Neural cell (in vitro differentiated cells): ENCODE data around the gene PDIA4. TPM values are rescaled to one million over a fixed set of nuclear protein-coding genes. Genes with fewer than 3 reads are reported as not detected.

Experiments
- H2AFZ ChIP-seq: fragments of 200-600, 300-800 bp; sonication (generic), shearing (Covaris generic); 2 replicates; pipeline ENCODE4 v1.6.0; 2014; ENCODE audit warnings: low read depth, mild to moderate bottlenecking, antibody characterized with exemption, low read length, moderate library complexity
- H3F3A ChIP-seq: fragments of 200-600 bp; shearing (Covaris generic); 2 replicates; pipeline ENCODE4 v1.6.1; 2016; ENCODE audit warnings: mild to moderate bottlenecking, moderate library complexity, mixed read lengths, antibody characterized with exemption, low read length; ENCODE audit not compliant: insufficient read depth, poor library complexity, severe bottlenecking
- H3K27ac ChIP-seq: fragments of 200-600, 300-800 bp; sonication (generic), shearing (Covaris generic); 2 replicates; pipeline ENCODE4 v1.5.1; 2014; ENCODE audit warnings: mild to moderate bottlenecking, low read length, moderate library complexity
- H3K27me3 ChIP-seq: fragments of 300-800, 200-600 bp; sonication (generic), shearing (Covaris generic); 2 replicates; pipeline ENCODE4 v1.6.0; 2014; ENCODE audit warnings: mild to moderate bottlenecking, low read depth, low read length, moderate library complexity; ENCODE audit not compliant: insufficient read depth
- H3K36me3 ChIP-seq: fragments of 300-800, 200-600 bp; sonication (generic), shearing (Covaris generic); 2 replicates; pipeline ENCODE4 v1.5.1; 2014; ENCODE audit warnings: mild to moderate bottlenecking, antibody characterized with exemption, low read length, moderate library complexity; ENCODE audit not compliant: insufficient read depth
- H3K4me2 ChIP-seq: fragments of 300-800, 200-600 bp; sonication (generic), shearing (Covaris generic); 2 replicates; pipeline ENCODE4 v1.6.0; 2014; ENCODE audit warnings: mild to moderate bottlenecking, low read length
- H3K4me3 ChIP-seq: fragments of 300-800, 200-600 bp; sonication (generic), shearing (Covaris generic); 2 replicates; pipeline ENCODE4 v1.5.1; 2014; ENCODE audit warnings: mild to moderate bottlenecking, low read length, moderate library complexity
- H3K79me2 ChIP-seq: fragments of 200-600 bp; shearing (Covaris generic); replicated peaks from 2 replicates; pipeline ENCODE4 v1.6.0; 2014; ENCODE audit warnings: mild to moderate bottlenecking, low read length, moderate library complexity; ENCODE audit not compliant: insufficient read depth
- H3K9ac ChIP-seq: fragments of 300-800, 200-600 bp; sonication (generic), shearing (Covaris generic); 2 replicates; pipeline ENCODE4 v1.6.1; 2016; ENCODE audit warnings: mild to moderate bottlenecking, low read length, mixed read lengths
- H3K9me2 ChIP-seq: fragments of 200-600 bp; shearing (Covaris generic); 2 replicates; pipeline ENCODE4 v1.6.1; 2016; ENCODE audit warnings: mild to moderate bottlenecking, low read length, mixed read lengths; ENCODE audit not compliant: insufficient read depth
- H3K9me3 ChIP-seq: fragments of 200-600, 300-800 bp; sonication (generic), shearing (Covaris generic); 2 replicates; pipeline ENCODE4 v1.6.1; 2016; ENCODE audit warnings: mild to moderate bottlenecking, mixed run types, low read length, moderate library complexity, mixed read lengths
- H4K20me1 ChIP-seq: fragments of 200-600 bp; shearing (Covaris generic); 2 replicates; pipeline ENCODE4 v1.6.1; 2016; ENCODE audit warnings: mild to moderate bottlenecking, mixed run types; ENCODE audit not compliant: insufficient read depth
- EP300 ChIP-seq: fragments of 450-650 bp; conservative IDR thresholded peaks from 2 replicates; pipeline ENCODE4 v1.6.1; 2014; ENCODE audit warnings: antibody characterized with exemption, mild to moderate bottlenecking, moderate library complexity; ENCODE audit not compliant: poor library complexity, severe bottlenecking
- EZH2 ChIP-seq: fragments of 200-600, 300-800 bp; shearing (Covaris generic), sonication (generic); IDR thresholded peaks from 2 replicates; pipeline ENCODE4 v1.6.1; 2014; ENCODE audit warnings: antibody characterized with exemption, low read length, borderline replicate concordance, mild to moderate bottlenecking; ENCODE audit not compliant: insufficient read depth, poor library complexity, severe bottlenecking
- MXI1 ChIP-seq: fragments of 450-650 bp; conservative IDR thresholded peaks from 2 replicates; pipeline ENCODE4 v1.6.1; 2014; ENCODE audit warnings: antibody characterized with exemption, mild to moderate bottlenecking; ENCODE audit not compliant: poor library complexity, severe bottlenecking
- POLR2AphosphoS5 ChIP-seq: IDR thresholded peaks from 2 replicates; pipeline ENCODE4 v1.6.1; 2012
- RAD21 ChIP-seq: fragments of 450-650 bp; conservative IDR thresholded peaks from 2 replicates; pipeline ENCODE4 v1.6.1; 2014; ENCODE audit warnings: antibody characterized with exemption, mild to moderate bottlenecking, moderate library complexity
- REST ChIP-seq: IDR thresholded peaks from 2 replicates; pipeline ENCODE4 v1.6.1; 2012; ENCODE audit warnings: borderline replicate concordance
- SMC3 ChIP-seq: fragments of 450-650 bp; conservative IDR thresholded peaks from 2 replicates; pipeline ENCODE4 v1.6.1; 2014; ENCODE audit warnings: antibody characterized with exemption, mild to moderate bottlenecking, moderate library complexity; ENCODE audit not compliant: poor library complexity
- TAF1 ChIP-seq: IDR thresholded peaks from 2 replicates; pipeline ENCODE4 v1.6.1; 2012; ENCODE audit warnings: low read depth
- polyA plus RNA-seq: library from polyadenylated mRNA; depleted of rRNA; stranded (reverse); fragments of >200 nt; gene quantifications from 2 replicates; pipeline ENCODE4 v1.2.3, GENCODE V29; 2014

The PDIA4 gene
- polyA plus RNA-seq, 1 donor from 2014 or later: 41.8 TPM

GRCh38 chr7:148975896-148976295 lies 52.4 kb downstream of the PDIA4 start:
- Histone ChIP-seq H3K4me2 (no peak overlapping the region), H3K4me3 (no peak overlapping the region), H3K27ac (no peak overlapping the region), H3K9me3 (no peaks in the 10 kb centered on the region), H4K20me1 (no peaks in the 10 kb centered on the region), H3K36me3 (no peaks in the 10 kb centered on the region), H3K9ac (no peak overlapping the region), H3F3A (no peaks in the 10 kb centered on the region), H3K79me2 (no peaks in the 10 kb centered on the region), H2AFZ (no peak overlapping the region), H3K27me3 (no peaks in the 10 kb centered on the region), H3K9me2 (no peaks in the 10 kb centered on the region)
- TF ChIP-seq POLR2AphosphoS5: no peak

- no peak overlapping the region for H3K27ac ChIP-seq
- no peak overlapping the region for H3K4me3 ChIP-seq
- H3K79me2 ChIP-seq: no peaks in the 10 kb centered on the region
- no peaks in the 10 kb centered on the region for H4K20me1 ChIP-seq
- H3F3A ChIP-seq: no peaks in the 10 kb centered on the region
- H3K9me3 ChIP-seq: no peaks in the 10 kb centered on the region
- no peaks in the 10 kb centered on the region for H3K9me2 ChIP-seq
- H2AFZ ChIP-seq: no peak overlapping the region
- H3K27me3 ChIP-seq: no peaks in the 10 kb centered on the region
- H3K4me2 ChIP-seq: no peak overlapping the region
- no peak for TF ChIP-seq EZH2
- TF ChIP-seq POLR2AphosphoS5: no peak
- TF ChIP-seq MXI1: no peak
- no peak for TF ChIP-seq RAD21
- TF ChIP-seq REST: no peak
- no peak for TF ChIP-seq EP300
- TF ChIP-seq TAF1: no peak
- no peak for TF ChIP-seq SMC3
- no peaks in the 10 kb centered on the region for H3K36me3 ChIP-seq
- no peak overlapping the region for H3K9ac ChIP-seq
These were observed 55.0 kb downstream of the PDIA4 start for GRCh38 chr7:148973256-148973655.

GRCh38 chr7:148972375-148972774 lies 55.9 kb downstream of the PDIA4 start:
- no peaks in the 10 kb centered on the region for H4K20me1 ChIP-seq
- H3K4me2 ChIP-seq: no peak overlapping the region
- TF ChIP-seq RAD21 (no peak), TAF1 (no peak), EP300 (no peak), SMC3 (no peak)
- no peaks in the 10 kb centered on the region for H3K9me3 ChIP-seq
- H3K9ac ChIP-seq: no peak overlapping the region
- H3K9me2 ChIP-seq: no peaks in the 10 kb centered on the region
- no peaks in the 10 kb centered on the region for H3K27me3 ChIP-seq
- H3K4me3 ChIP-seq: no peak overlapping the region
- H2AFZ ChIP-seq: no peak overlapping the region
- no peaks in the 10 kb centered on the region for H3K36me3 ChIP-seq
- no peak overlapping the region for H3K27ac ChIP-seq
- H3K79me2 ChIP-seq: no peaks in the 10 kb centered on the region
- no peaks in the 10 kb centered on the region for H3F3A ChIP-seq
